ENCODE measurements around the gene USP7. TPM values are rescaled to one million over a fixed set of nuclear protein-coding genes. Genes with fewer than 3 reads are reported as not detected.
A peak's percentile ranks its signal among the peaks of the same experiment; 100 is the strongest.

The USP7 gene
- polyA plus RNA-seq, 6 donors from 2014 or later: 4.4 to 21.5 (median 12.2) TPM

- DNase-seq: no peak
- H3K36me3 Mint-ChIP-seq: no peaks in the 10 kb centered on the region
- no peaks in the 10 kb centered on the region for H3K9me3 Mint-ChIP-seq
- peak overlapping the region in 5 of 6 donors; percentile 88 to 98 (median 92) for H3K27ac Mint-ChIP-seq
- ATAC-seq (ENCODE audit: low read depth in 2 of 2): peak in 1 of 2 donors; percentile 3
- peak overlapping the region; percentile 89 to 99 (median 96) for H3K4me3 Mint-ChIP-seq
- H3K4me1 Mint-ChIP-seq: peaks cover 51 to 72% (median 63%) of the 10 kb centered on the region in 3 donors
- no peaks in the 10 kb centered on the region for H3K27me3 Mint-ChIP-seq
Measured at GRCh38 chr16:8867216-8867931, 96.3 kb downstream of the USP7 start.

- H3K36me3 Mint-ChIP-seq: no peaks in the 10 kb centered on the region
- H3K9me3 Mint-ChIP-seq: no peaks in the 10 kb centered on the region
- no peak for ATAC-seq (ENCODE audit: low read depth in 2 of 2)
- H3K4me3 Mint-ChIP-seq: peak overlapping the region; percentile 89 to 99 (median 96)
- no peaks in the 10 kb centered on the region for H3K27me3 Mint-ChIP-seq
- H3K4me1 Mint-ChIP-seq: peaks cover 55 to 76% (median 67%) of the 10 kb centered on the region in 3 donors
- no peak for DNase-seq
- peak overlapping the region in 3 of 6 donors; percentile 88 to 98 (median 92) for H3K27ac Mint-ChIP-seq
Measured at GRCh38 chr16:8866884-8867215, 96.9 kb downstream of the USP7 start.

- Mint-ChIP-seq H3K36me3 (no peaks in the 10 kb centered on the region), H3K4me1 (peaks cover 55 to 78% (median 66%) of the 10 kb centered on the region in 3 donors), H3K9me3 (no peaks in the 10 kb centered on the region), H3K27me3 (no peaks in the 10 kb centered on the region), H3K27ac (peak overlapping the region in 4 of 6 donors; percentile 47 to 92 (median 64)), H3K4me3 (peak overlapping the region; percentile 24 to 83 (median 72))
- DNase-seq (no peak), ATAC-seq (ENCODE audit: low read depth in 2 of 2) (no peak)
Measured at GRCh38 chr16:8866118-8866883, 97.4 kb downstream of the USP7 start.

- Mint-ChIP-seq H3K27ac (peak overlapping the region in 4 of 6 donors; percentile 54 to 74 (median 64)), H3K27me3 (no peaks in the 10 kb centered on the region), H3K4me1 (peaks cover 49 to 72% (median 64%) of the 10 kb centered on the region in 3 donors), H3K36me3 (no peaks in the 10 kb centered on the region), H3K4me3 (peak overlapping the region in 6 of 8 donors; percentile 32 to 83 (median 66)), H3K9me3 (no peaks in the 10 kb centered on the region)
- no peak for ATAC-seq (ENCODE audit: low read depth in 2 of 2)
- no peak for DNase-seq
Measured at GRCh38 chr16:8865145-8865882, 98.4 kb downstream of the USP7 start.

GRCh38 chr16:8864480-8865110 lies 99.1 kb downstream of the USP7 start:
- DNase-seq (no peak), ATAC-seq (ENCODE audit: low read depth in 2 of 2) (no peak)
- Mint-ChIP-seq H3K27ac (peak overlapping the region in 4 of 6 donors; percentile 12 to 89 (median 76)), H3K4me1 (peaks cover 53 to 68% (median 62%) of the 10 kb centered on the region in 3 donors), H3K36me3 (no peaks in the 10 kb centered on the region), H3K4me3 (peak overlapping the region in 6 of 8 donors; percentile 49 to 83 (median 66)), H3K9me3 (no peaks in the 10 kb centered on the region), H3K27me3 (no peaks in the 10 kb centered on the region)

- Mint-ChIP-seq H3K27me3 (no peaks in the 10 kb centered on the region), H3K27ac (peak overlapping the region in 4 of 6 donors; percentile 41 to 89 (median 72)), H3K4me1 (peaks cover 48 to 61% (median 57%) of the 10 kb centered on the region in 3 donors), H3K9me3 (no peaks in the 10 kb centered on the region), H3K36me3 (no peaks in the 10 kb centered on the region), H3K4me3 (peak overlapping the region in 7 of 8 donors; percentile 35 to 78 (median 49))
- DNase-seq (no peak), ATAC-seq (ENCODE audit: low read depth in 2 of 2) (no peak)
Measured at GRCh38 chr16:8863594-8864424, 99.9 kb downstream of the USP7 start.

GRCh38 chr16:8862309-8863130 lies 101.2 kb downstream of the USP7 start:
- peak overlapping the region in 1 of 8 donors; percentile 53 for H3K4me3 Mint-ChIP-seq
- peaks cover 0 to 7% of the 10 kb centered on the region in 2 donors for H3K36me3 Mint-ChIP-seq
- ATAC-seq (ENCODE audit: low read depth in 2 of 2) (no peak), DNase-seq (no peak)
- H3K27ac Mint-ChIP-seq: peak overlapping the region in 2 of 6 donors; percentile 47 to 66
- H3K27me3 Mint-ChIP-seq: no peaks in the 10 kb centered on the region
- H3K9me3 Mint-ChIP-seq: no peaks in the 10 kb centered on the region
- H3K4me1 Mint-ChIP-seq: peaks cover 46 to 61% (median 51%) of the 10 kb centered on the region in 3 donors

GRCh38 chr16:8861563-8862308 lies 102.0 kb downstream of the USP7 start:
- peaks cover 0 to 7% of the 10 kb centered on the region in 2 donors for H3K36me3 Mint-ChIP-seq
- DNase-seq (no peak), ATAC-seq (ENCODE audit: low read depth in 2 of 2) (no peak)
- peaks cover 40 to 57% (median 48%) of the 10 kb centered on the region in 3 donors for H3K4me1 Mint-ChIP-seq
- peak overlapping the region in 1 of 8 donors; percentile 53 for H3K4me3 Mint-ChIP-seq
- no peaks in the 10 kb centered on the region for H3K27me3 Mint-ChIP-seq
- H3K9me3 Mint-ChIP-seq: no peaks in the 10 kb centered on the region
- H3K27ac Mint-ChIP-seq: peak overlapping the region in 3 of 6 donors; percentile 57 to 83 (median 66)

- H3K4me3 Mint-ChIP-seq: no peak overlapping the region
- DNase-seq: no peak
- ATAC-seq (ENCODE audit: low read depth in 2 of 2): no peak
- peaks cover 0 to 9% of the 10 kb centered on the region in 2 donors for H3K36me3 Mint-ChIP-seq
- no peaks in the 10 kb centered on the region for H3K27me3 Mint-ChIP-seq
- peak overlapping the region in 3 of 6 donors; percentile 31 to 72 (median 64) for H3K27ac Mint-ChIP-seq
- H3K4me1 Mint-ChIP-seq: peaks cover 28 to 44% (median 34%) of the 10 kb centered on the region in 3 donors
- H3K9me3 Mint-ChIP-seq: no peaks in the 10 kb centered on the region
Measured at GRCh38 chr16:8859913-8860881, 103.5 kb downstream of the USP7 start.
